Upper lobe of left lung (tissue), 4 donors: ENCODE data around the gene AHNAK.

Experiments used
- CTCF ChIP-seq, 6 experiments: fragments of 450-650 bp in 4 of 6; fragments of 200-600 bp in 2 of 6; sonication (generic) in 2 of 6; IDR thresholded peaks; one replicate each; pipeline ENCODE4 v1.5.1; 2016 to 2019; ENCODE audit warnings: antibody characterized with exemption in 6 of 6
- EP300 ChIP-seq, 4 donors: sonication (generic); formaldehyde crosslinking; IDR thresholded peaks; one replicate each; pipeline ENCODE4 v1.5.1; 2017; ENCODE audit warnings: antibody characterized with exemption in 4 of 4, control low read depth in 2 of 4
- POLR2A ChIP-seq, 4 donors: fragments of 450-650 bp; IDR thresholded peaks; one replicate each; pipeline ENCODE4 v1.5.1; 2016 to 2017; ENCODE audit warnings: antibody characterized with exemption in 4 of 4, mild to moderate bottlenecking in 2 of 4
- POLR2AphosphoS5 ChIP-seq, 2 donors: sonication (generic); formaldehyde crosslinking; IDR thresholded peaks; one replicate each; pipeline ENCODE4 v1.5.1; 2017; ENCODE audit warnings: antibody characterized with exemption in 2 of 2

GRCh38 chr11:62573006-62573591 lies 26.5 kb upstream of the AHNAK start:
- no peak for TF ChIP-seq CTCF (IDR thresholded peaks at IDR 0.05)
- no peak for TF ChIP-seq POLR2A (IDR thresholded peaks at IDR 0.05)
- TF ChIP-seq POLR2AphosphoS5 (IDR thresholded peaks at IDR 0.05): no peak
- no peak for TF ChIP-seq EP300 (IDR thresholded peaks at IDR 0.05)
